ENCODE results near the gene SYNE2. TPM values are rescaled to one million over a fixed set of nuclear protein-coding genes. Genes with fewer than 3 reads are reported as not detected.
A peak's percentile ranks its signal among the peaks of the same experiment; 100 is the strongest.

SYNE2 gene
- total and polyA plus RNA-seq, 2 of the 8 experiments (the other 6 are each of a cell fraction or from before 2014, with no cell fraction given), result 32.6 to 46.1 TPM

- Histone ChIP-seq H4K20me1 (replicated peaks in 1 of 2; ENCODE audit: control insufficient read depth in 1 of 2, insufficient read depth in 2 of 2, low read length in 2 of 2) (peaks cover 0 to 1% of the 10 kb centered on the region in 2 experiments), H4K8ac (ENCODE audit: extremely low read depth, insufficient read depth, low read length) (no peak overlapping the region), H4K91ac (replicated peaks; ENCODE audit: insufficient read length, low read length) (peak overlapping the region; percentile 91), H3K27ac (ENCODE audit: low read depth, low read length) (no peak overlapping the region), H3K4ac (replicated peaks; ENCODE audit: insufficient read length, low read depth, low read length) (no peak overlapping the region), H3K4me2 (ENCODE audit: insufficient read depth in 1 of 2, low read depth in 2 of 2, low read length in 2 of 2) (no peak overlapping the region), H3K14ac (ENCODE audit: insufficient read length) (no peak overlapping the region), H3K79me1 (ENCODE audit: low read depth, low read length) (no peaks in the 10 kb centered on the region), H4K5ac (ENCODE audit: insufficient read length, low read depth, low read length) (no peak overlapping the region), H3K79me2 (ENCODE audit: control insufficient read depth in 1 of 2, insufficient read depth in 2 of 2, low read length in 2 of 2) (no peaks in the 10 kb centered on the region), H3K23me2 (ENCODE audit: low read depth, low read length) (no peaks in the 10 kb centered on the region; the same call in 1 of the 2 replicates), H2BK5ac (ENCODE audit: low read depth, low read length) (no peak overlapping the region), H2AFZ (ENCODE audit: low read length) (no peak overlapping the region), H3K4me3 (ENCODE audit: extremely low read depth in 1 of 4, insufficient read depth in 2 of 4, low read depth in 3 of 4, low read length in 4 of 4) (no peak overlapping the region), H3K4me1 (replicated peaks in 1 of 4; ENCODE audit: control insufficient read depth in 3 of 4, insufficient read depth in 4 of 4, low read length in 3 of 4) (peaks cover 0 to 12% (median 0%) of the 10 kb centered on the region in 4 experiments; a peak in 4 of 7 replicates), H3K56ac (replicated peaks; ENCODE audit: insufficient read length, low read depth, low read length) (no peak overlapping the region), H3K36me3 (ENCODE audit: control insufficient read depth in 2 of 4, insufficient read depth in 4 of 4, low read length in 3 of 4) (peaks cover 0 to 19% (median 4%) of the 10 kb centered on the region in 4 experiments; a peak in 3 of 8 replicates), H2AK5ac (ENCODE audit: low read depth, low read length) (no peak overlapping the region), H3K23ac (ENCODE audit: insufficient read length) (peak overlapping the region; percentile 70), H2BK20ac (ENCODE audit: low read length) (no peak overlapping the region), H3K27me3 (replicated peaks in 1 of 4; ENCODE audit: control insufficient read depth in 3 of 4, extremely low read depth in 1 of 4, insufficient read depth in 3 of 4, low read length in 3 of 4) (no peaks in the 10 kb centered on the region), H2BK12ac (ENCODE audit: low read depth, low read length) (0 out of 2 replicates have a peak overlapping the region, but pooled peaks have one; percentile 80), H2BK15ac (ENCODE audit: low read length) (no peak overlapping the region), H3K18ac (ENCODE audit: extremely low read depth, low read length) (no peak overlapping the region), H3K9ac (replicated peaks in 1 of 4; ENCODE audit: extremely low read depth in 1 of 4, low read depth in 3 of 4, low read length in 3 of 4) (no peak overlapping the region), H3K9me3 (ENCODE audit: insufficient read depth in 2 of 2, low read depth in 1 of 2, low read length in 1 of 2) (no peaks in the 10 kb centered on the region), H2BK120ac (replicated peaks; ENCODE audit: low read depth, low read length) (no peak overlapping the region)
- TF ChIP-seq JUN (IDR thresholded peaks at IDR 0.05; ENCODE audit: low read depth, low read length) (no peak), CHD1 (IDR thresholded peaks at IDR 0.05; ENCODE audit: low read depth, low read length) (no peak), SP1 (IDR thresholded peaks at IDR 0.05; ENCODE audit: low read depth, low read length) (no peak)
- WGBS, 2 experiments (ENCODE audit: extremely low coverage in 1 of 2, insufficient coverage in 1 of 2, insufficient read length in 1 of 2, insufficient replicate concordance in 2 of 2, low coverage in 1 of 2, low lambda C conversion rate in 2 of 2, missing lambda C conversion rate in 1 of 2), result 91% methylated on average over 6 of the region's 6 CpGs; no CpG with 5 or more reads in 1 of the 2 experiments
- ChIA-PET POLR2A (ENCODE audit: partially characterized antibody) (no interaction called here), CTCF (ENCODE audit: partially characterized antibody) (no interaction called here)
- DNase-seq (ENCODE audit: low read depth in 1 of 2, low spot score in 2 of 2) (no peak), FAIRE-seq (no peak)
Observed at GRCh38 chr14:63952053-63952932, 99.5 kb downstream of the SYNE2 start.

All from H1 (cell line).